Fibroblast of lung (primary cell): ENCODE results near the gene SELENOO.

Source experiments
- CTCF ChIP-seq, 2 donors: IDR thresholded peaks in 1 of 2; conservative IDR thresholded peaks in 1 of 2; 1 replicate in 1 of 2; 2 replicates in 1 of 2; pipeline ENCODE4 v1.5.1; 2011 to 2012; ENCODE audit warnings: low read length in 2 of 2, control low read depth in 1 of 2, inconsistent platforms in 1 of 2, low read depth in 1 of 2, mild to moderate bottlenecking in 1 of 2
- EZH2 ChIP-seq: IDR thresholded peaks from 2 replicates; pipeline ENCODE4 v1.5.1; 2012; ENCODE audit warnings: low read length, control low read depth, mild to moderate bottlenecking; ENCODE audit errors: missing control alignments

- no peak for TF ChIP-seq EZH2
- TF ChIP-seq CTCF (conservative IDR thresholded peaks at IDR 0.05 in 1 of 2, IDR thresholded peaks at IDR 0.05 in 1 of 2; ENCODE audit: low read depth in 1 of 2, low read length in 2 of 2), result no peak
These were observed 43.0 kb upstream of the SELENOO start for GRCh38 chr22:50157709-50158375.
